HG02870 (cell line): ENCODE data around the gene HAGH.
"Not testable (repeated sequence)": the region's sequence is repeated elsewhere in the genome, so short reads cannot be mapped to it uniquely, and the experiment has no call there.

ENCODE experiments used
- ATAC-seq: cut with Tn5 transposase; IDR thresholded peaks from one replicate; pipeline ENCODE4 v1.9.1; 2021; ENCODE audit warnings: mild to moderate bottlenecking, moderate library complexity; ENCODE audit not compliant: unreplicated experiment

HAGH gene

GRCh38 chr16:1815461-1815860, 11.2 kb downstream of the HAGH start:
- ATAC-seq, result no peak

GRCh38 chr16:1812732-1813163, 13.9 kb downstream of the HAGH start:
- no peak for ATAC-seq

- ATAC-seq, result no peak
Measured at GRCh38 chr16:1810536-1810935, 16.1 kb downstream of the HAGH start.

GRCh38 chr16:1810106-1810505, 16.5 kb downstream of the HAGH start:
- ATAC-seq, result no peak

- ATAC-seq, result no peak
Measured at GRCh38 chr16:1809281-1809801, 17.3 kb downstream of the HAGH start.

GRCh38 chr16:1808691-1809090, 17.9 kb downstream of the HAGH start:
- no peak for ATAC-seq

- ATAC-seq, result no peak
Measured at GRCh38 chr16:1807626-1808025, 19.0 kb downstream of the HAGH start.

GRCh38 chr16:1800701-1801100, 25.9 kb downstream of the HAGH start:
- ATAC-seq, result no peak

- not testable (repeated sequence) for ATAC-seq
Measured at GRCh38 chr16:1799263-1799662, 27.4 kb downstream of the HAGH start.

- no peak for ATAC-seq
Measured at GRCh38 chr16:1794908-1795666, 31.5 kb downstream of the HAGH start.

- ATAC-seq, result no peak
Measured at GRCh38 chr16:1794221-1794871, 32.3 kb downstream of the HAGH start.

GRCh38 chr16:1793578-1794220, 32.9 kb downstream of the HAGH start, which contains the start of gene IGFALS:
TSS of gene IGFALS (minus strand) at chr16:1793705. CDS start at chr16:1793652, 53 bp downstream.
- ATAC-seq, result no peak

- ATAC-seq, result no peak
Measured at GRCh38 chr16:1792836-1793577, 33.6 kb downstream of the HAGH start.

- ATAC-seq, result no peak
Measured at GRCh38 chr16:1791943-1792812, 34.4 kb downstream of the HAGH start.

GRCh38 chr16:1791256-1791942, 35.2 kb downstream of the HAGH start:
- ATAC-seq, result no peak

GRCh38 chr16:1790611-1791255, 35.9 kb downstream of the HAGH start:
- ATAC-seq, result no peak

- ATAC-seq, result no peak
Measured at GRCh38 chr16:1790261-1790610, 36.4 kb downstream of the HAGH start.

- no peak for ATAC-seq
Measured at GRCh38 chr16:1789643-1790045, 37.0 kb downstream of the HAGH start.

- ATAC-seq, result no peak
Measured at GRCh38 chr16:1788708-1789100, 37.9 kb downstream of the HAGH start.
